Ramos (cell line): ENCODE measurements around the gene PRAC2.

Experiments used
- in situ Hi-C: fragments of 300-500 bp; cut with MboI; formaldehyde crosslinking; loops from one replicate; pipeline ENCODE4 v1.14.3; 2022; ENCODE audit warnings: low sequenced_read_pairs; ENCODE audit not compliant: unreplicated experiment

Gene PRAC2

GRCh38 chr17:48752399-48753288, 29.7 kb downstream of the PRAC2 start:
- in situ Hi-C loops: no loop called here

GRCh38 chr17:48753794-48754499, 31.0 kb downstream of the PRAC2 start:
- in situ Hi-C loops: no loop called here

DNA sequence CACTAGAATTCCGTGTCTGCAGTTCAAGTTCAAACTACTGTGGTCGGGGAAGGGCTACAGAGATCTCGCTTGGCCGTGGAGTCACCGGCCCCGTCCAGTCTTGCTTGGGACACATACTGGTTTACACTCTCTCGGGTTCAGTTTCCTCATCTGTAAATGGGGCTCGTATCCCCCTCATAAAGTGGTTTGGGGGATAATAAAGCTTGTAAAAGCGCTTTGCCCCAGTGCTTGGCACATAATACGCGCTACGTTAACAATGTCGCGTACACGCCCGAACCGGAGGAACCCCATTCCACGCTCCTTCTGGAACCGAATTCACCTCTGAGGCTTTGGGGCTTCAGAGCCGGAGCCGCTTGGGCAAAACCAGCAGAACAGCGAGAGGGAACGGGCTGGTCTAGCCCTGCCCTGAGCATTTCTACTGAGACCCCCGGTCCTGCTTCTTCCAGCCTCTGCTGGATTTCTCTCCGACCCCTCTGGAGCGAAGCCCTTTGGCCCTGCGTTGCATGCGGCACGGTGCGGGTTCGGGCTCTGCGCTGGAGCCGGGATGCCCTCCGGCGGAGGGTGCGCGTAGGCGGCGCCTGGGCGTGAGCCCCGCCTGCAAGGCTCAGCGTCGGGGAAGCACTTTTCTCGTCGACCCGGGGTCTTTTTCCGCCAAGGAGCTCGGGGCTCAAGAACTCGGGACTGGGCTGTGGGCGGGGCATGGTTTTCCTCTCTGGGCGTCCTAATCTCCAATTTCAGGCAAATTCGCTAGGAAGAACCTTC, 31.7 kb downstream of the PRAC2 start:
- in situ Hi-C loops: no loop called here

GRCh38 chr17:48755356-48755755, 32.4 kb downstream of the PRAC2 start:
- in situ Hi-C loops: no loop called here

DNA sequence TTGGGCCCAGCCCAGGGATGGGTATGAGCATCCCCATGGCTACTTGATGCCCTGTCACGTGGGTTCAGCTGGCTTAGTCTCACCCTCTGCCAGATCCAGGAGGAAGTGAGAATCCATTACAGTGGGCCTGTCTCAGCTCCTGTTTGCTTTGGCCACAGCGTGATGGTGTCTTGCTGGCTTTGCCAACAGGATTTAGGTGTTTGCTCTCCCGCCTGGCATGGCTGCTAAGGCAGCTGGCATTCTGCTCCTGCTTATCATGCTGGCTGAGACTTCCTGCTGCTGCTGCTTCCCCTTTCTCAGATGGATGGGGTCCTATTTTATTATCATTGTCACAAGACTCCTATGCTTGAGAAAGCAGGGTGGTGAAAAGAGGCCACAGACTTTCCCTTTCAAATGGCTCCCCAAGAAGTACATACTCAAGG, 33.9 kb downstream of the PRAC2 start:
- in situ Hi-C loops: no loop called here

GRCh38 chr17:48757524-48757961, 34.6 kb downstream of the PRAC2 start:
- in situ Hi-C loops: no loop called here

GRCh38 chr17:48759288-48759687, 36.3 kb downstream of the PRAC2 start:
- in situ Hi-C loops: no loop called here

DNA sequence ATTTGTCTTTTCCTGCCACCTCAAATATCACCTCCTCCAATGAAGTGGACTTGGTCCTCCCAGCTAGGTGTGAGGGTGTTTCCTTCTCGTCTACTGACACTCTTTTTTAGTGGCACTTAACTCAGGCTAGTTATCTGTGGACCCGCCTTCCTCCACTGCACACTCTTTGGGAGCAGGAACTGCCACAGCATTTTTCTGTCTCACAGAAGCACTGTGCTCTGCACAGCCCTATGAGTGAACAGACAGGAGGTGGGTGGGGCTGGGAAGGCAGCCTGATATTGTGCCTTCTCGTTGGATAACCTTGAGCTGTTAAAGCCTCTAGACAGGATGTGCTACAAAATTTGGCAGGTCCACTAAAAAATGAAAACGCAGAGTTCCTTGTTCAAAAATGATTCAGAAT, 37.4 kb downstream of the PRAC2 start:
- in situ Hi-C loops: no loop called here

DNA sequence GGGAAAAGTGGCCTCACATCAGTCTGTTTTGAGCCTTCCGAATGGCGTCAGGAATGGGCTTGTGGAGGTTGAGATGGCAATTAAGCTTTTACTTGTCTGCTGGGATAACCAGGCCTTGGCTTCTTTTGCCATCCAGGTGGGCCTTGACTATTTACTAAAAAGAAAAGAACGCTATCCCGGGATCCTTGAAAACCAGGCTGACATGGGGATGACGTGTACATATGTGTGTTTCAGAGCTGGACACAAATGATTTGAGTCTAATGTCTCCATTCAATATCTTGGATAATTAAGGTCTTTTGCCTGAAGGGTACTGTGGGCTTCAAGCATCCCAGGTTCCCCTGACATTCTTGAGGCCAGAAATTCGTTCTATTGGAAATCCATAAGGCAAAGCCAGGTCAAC, 38.1 kb downstream of the PRAC2 start:
- in situ Hi-C loops: no loop called here

DNA sequence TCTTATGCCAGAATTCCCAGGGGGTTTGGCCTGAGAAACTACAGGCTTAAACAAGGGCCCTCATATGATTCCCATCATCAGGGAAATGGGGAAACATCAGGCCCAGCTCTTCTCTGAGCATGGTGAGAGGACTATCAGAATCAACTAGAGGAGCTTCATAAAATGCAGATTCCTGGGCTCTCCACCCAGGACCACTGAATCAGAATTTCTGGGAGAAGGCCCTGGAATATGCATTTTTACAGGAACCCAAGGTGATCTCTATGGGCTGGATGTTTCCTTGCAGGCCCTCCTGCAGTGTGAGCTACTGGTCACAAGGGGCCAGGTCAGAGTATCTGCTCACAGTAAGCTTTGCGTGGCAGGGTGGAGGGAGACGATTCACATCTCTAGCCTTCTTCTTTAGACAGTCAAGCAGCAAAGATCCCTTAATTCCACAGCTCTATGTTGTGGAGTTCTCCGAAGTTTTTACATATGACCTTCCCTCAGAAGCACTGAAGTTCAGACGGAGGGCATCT, 44.3 kb downstream of the PRAC2 start:
- in situ Hi-C loops: no loop called here

- in situ Hi-C loops: no loop called here
Observed at GRCh38 chr17:48769009-48769675, 46.2 kb downstream of the PRAC2 start.

- in situ Hi-C loops: no loop called here
Observed at GRCh38 chr17:48770954-48771353, 48.0 kb downstream of the PRAC2 start.

GRCh38 chr17:48773245-48773644, 50.3 kb downstream of the PRAC2 start:
- in situ Hi-C loops: no loop called here
